ENCODE data around the gene ARHGAP4.

The ARHGAP4 gene

GRCh38 chrX:153871451-153871850 lies 54.6 kb downstream of the ARHGAP4 start:
- intact Hi-C loops (cut with DNase I; ENCODE audit: low total_unique reads), result no loop called here
- Histone ChIP-seq H3K27ac (no peak overlapping the region), H3K4me1 (no peaks in the 10 kb centered on the region), H3K36me3 (no peaks in the 10 kb centered on the region), H3K27me3 (peaks cover 0 to 22% of the 10 kb centered on the region in 2 donors), H3K4me3 (no peak overlapping the region), H3K9me3 (no peaks in the 10 kb centered on the region)
- no peak for TF ChIP-seq CTCF (IDR thresholded peaks at IDR 0.05)
- no peak for DNase-seq

GRCh38 chrX:153870791-153871360 lies 55.2 kb downstream of the ARHGAP4 start:
- no peaks in the 10 kb centered on the region for H3K9me3 ChIP-seq
- H3K36me3 ChIP-seq, result no peaks in the 10 kb centered on the region
- H3K27ac ChIP-seq, result no peak overlapping the region
- H3K27me3 ChIP-seq, result peaks cover 0 to 16% of the 10 kb centered on the region in 2 donors
- intact Hi-C loops (cut with DNase I; ENCODE audit: low total_unique reads), result no loop called here
- H3K4me3 ChIP-seq, result no peak overlapping the region
- H3K4me1 ChIP-seq, result no peaks in the 10 kb centered on the region
- no peak for TF ChIP-seq CTCF (IDR thresholded peaks at IDR 0.05)
- no peak for DNase-seq

GRCh38 chrX:153870288-153870690 lies 55.8 kb downstream of the ARHGAP4 start:
- no peak for DNase-seq
- Histone ChIP-seq H3K4me1 (no peaks in the 10 kb centered on the region), H3K27ac (no peak overlapping the region), H3K27me3 (peaks cover 0 to 12% of the 10 kb centered on the region in 2 donors), H3K9me3 (no peaks in the 10 kb centered on the region), H3K4me3 (no peak overlapping the region), H3K36me3 (no peaks in the 10 kb centered on the region)
- TF ChIP-seq CTCF (IDR thresholded peaks at IDR 0.05), result no peak
- intact Hi-C loops (cut with DNase I; ENCODE audit: low total_unique reads), result no loop called here

GRCh38 chrX:153869473-153870287 lies 56.4 kb downstream of the ARHGAP4 start:
- Histone ChIP-seq H3K27ac (no peak overlapping the region), H3K4me3 (no peak overlapping the region), H3K36me3 (no peaks in the 10 kb centered on the region), H3K27me3 (peaks cover 0 to 15% of the 10 kb centered on the region in 2 donors), H3K9me3 (no peaks in the 10 kb centered on the region), H3K4me1 (no peaks in the 10 kb centered on the region)
- intact Hi-C loops (cut with DNase I; ENCODE audit: low total_unique reads), result no loop called here
- DNase-seq, result no peak
- no peak for TF ChIP-seq CTCF (IDR thresholded peaks at IDR 0.05)

GRCh38 chrX:153868576-153869472 lies 57.2 kb downstream of the ARHGAP4 start:
- peaks cover 0 to 15% of the 10 kb centered on the region in 2 donors for H3K27me3 ChIP-seq
- H3K27ac ChIP-seq, result no peak overlapping the region
- no peak overlapping the region for H3K4me3 ChIP-seq
- intact Hi-C loops (cut with DNase I; ENCODE audit: low total_unique reads), result no loop called here
- DNase-seq, result no peak
- TF ChIP-seq CTCF (IDR thresholded peaks at IDR 0.05), result no peak
- H3K36me3 ChIP-seq, result no peaks in the 10 kb centered on the region
- H3K4me1 ChIP-seq, result no peaks in the 10 kb centered on the region
- no peaks in the 10 kb centered on the region for H3K9me3 ChIP-seq
